HG03280 (cell line): Measurements from ENCODE around the gene UBR7.

ENCODE experiments used
- ATAC-seq: cut with Tn5 transposase; IDR thresholded peaks from one replicate; pipeline ENCODE4 v1.9.1; 2021; ENCODE audit warnings: mild to moderate bottlenecking, moderate library complexity; ENCODE audit not compliant: unreplicated experiment

Gene UBR7

GRCh38 chr14:93246534-93246933, 39.5 kb downstream of the UBR7 start:
- no peak for ATAC-seq

- no peak for ATAC-seq
Observed at GRCh38 chr14:93249128-93249831, 42.2 kb downstream of the UBR7 start.

- ATAC-seq = no peak
Observed at GRCh38 chr14:93262446-93262845, 55.4 kb downstream of the UBR7 start.

GRCh38 chr14:93263416-93263815, 56.4 kb downstream of the UBR7 start:
- ATAC-seq = no peak

- no peak for ATAC-seq
Observed at GRCh38 chr14:93266127-93266526, 59.1 kb downstream of the UBR7 start.

GRCh38 chr14:93267149-93267711, 60.2 kb downstream of the UBR7 start:
- ATAC-seq = no peak

GRCh38 chr14:93268406-93268805, 61.4 kb downstream of the UBR7 start:
- ATAC-seq = no peak

GRCh38 chr14:93269341-93270068, 62.4 kb downstream of the UBR7 start:
- no peak for ATAC-seq

- no peak for ATAC-seq
Observed at GRCh38 chr14:93271111-93271510, 64.1 kb downstream of the UBR7 start.

GRCh38 chr14:93274055-93274806, 67.2 kb downstream of the UBR7 start:
- ATAC-seq = no peak

- no peak for ATAC-seq
Observed at GRCh38 chr14:93276031-93276716, 69.1 kb downstream of the UBR7 start.
